ENCODE results near the gene XKR8.
"Not testable (repeated sequence)": the region's sequence is repeated elsewhere in the genome, so short reads cannot be mapped to it uniquely, and the experiment has no call there.

The XKR8 gene

GRCh38 chr1:27990920-27991537, 31.3 kb downstream of the XKR8 start:
- H3K4me3 ChIP-seq (ENCODE audit: low read depth, low read length): no peak overlapping the region

DNA sequence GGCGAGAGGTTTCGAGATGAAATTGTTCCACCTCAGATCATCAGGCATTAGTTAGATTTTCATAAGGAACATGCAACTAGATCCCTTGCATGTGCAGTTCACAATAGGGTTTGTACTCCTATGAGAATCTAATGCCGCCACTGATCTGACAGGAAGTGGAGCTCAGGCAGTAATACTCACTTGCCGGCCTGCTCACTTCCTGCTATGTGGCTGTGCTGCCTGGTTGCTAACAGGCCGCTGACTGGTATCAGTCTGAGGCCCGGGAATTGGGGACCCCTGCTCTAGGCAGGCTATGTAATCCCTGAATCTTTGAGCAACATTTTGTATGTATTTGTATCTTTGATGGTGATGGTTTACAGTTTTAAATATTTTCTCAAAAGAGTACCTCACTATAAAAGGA, 32.5 kb downstream of the XKR8 start:
- H3K4me3 ChIP-seq (ENCODE audit: low read depth, low read length): no peak overlapping the region

DNA sequence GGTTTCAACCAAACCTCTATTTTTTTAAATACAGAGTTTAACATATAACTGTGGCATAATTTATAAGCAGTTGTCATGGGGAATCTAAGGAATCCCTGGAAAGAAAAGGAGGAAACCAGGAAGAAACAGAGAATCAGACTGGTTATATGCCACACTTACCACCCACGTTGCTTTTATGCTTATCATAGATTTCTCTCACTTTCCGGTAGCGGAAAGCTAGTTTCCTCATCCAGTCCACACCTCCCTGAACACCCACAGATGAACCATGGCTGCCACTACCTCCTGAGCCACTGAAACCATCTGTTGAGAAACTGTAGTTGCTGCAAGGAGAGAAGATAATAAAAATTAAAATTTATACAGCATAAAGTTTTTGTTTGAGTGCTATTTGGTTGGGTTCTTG, 33.5 kb downstream of the XKR8 start:
- H3K4me3 ChIP-seq (ENCODE audit: low read depth, low read length): no peak overlapping the region

DNA sequence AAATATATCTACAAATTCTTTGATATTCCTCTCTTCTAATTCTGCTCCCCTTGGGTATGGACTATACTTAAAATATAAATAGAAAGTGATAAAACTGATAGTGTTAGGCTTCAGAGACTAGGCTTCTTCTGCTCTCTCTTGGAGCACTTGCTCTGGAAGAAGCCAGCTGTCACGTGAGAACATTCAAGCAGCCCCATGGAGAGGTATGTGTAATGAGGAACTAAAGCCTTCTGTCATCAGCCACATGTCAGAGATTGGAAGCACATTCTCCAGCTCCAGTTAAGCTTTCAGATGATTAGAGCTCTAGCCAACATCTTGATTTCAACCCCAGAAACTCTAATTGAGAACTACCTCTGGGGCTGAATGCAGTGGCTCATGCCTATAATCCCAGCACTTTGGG, 34.3 kb downstream of the XKR8 start:
- no peak overlapping the region for H3K4me3 ChIP-seq (ENCODE audit: low read depth, low read length)

GRCh38 chr1:27994526-27994925, 34.8 kb downstream of the XKR8 start:
- H3K4me3 ChIP-seq (ENCODE audit: low read depth, low read length): not testable (repeated sequence)

- H3K4me3 ChIP-seq (ENCODE audit: low read depth, low read length): no peak overlapping the region
Measured at GRCh38 chr1:27999055-27999454, 39.3 kb downstream of the XKR8 start.

DNA sequence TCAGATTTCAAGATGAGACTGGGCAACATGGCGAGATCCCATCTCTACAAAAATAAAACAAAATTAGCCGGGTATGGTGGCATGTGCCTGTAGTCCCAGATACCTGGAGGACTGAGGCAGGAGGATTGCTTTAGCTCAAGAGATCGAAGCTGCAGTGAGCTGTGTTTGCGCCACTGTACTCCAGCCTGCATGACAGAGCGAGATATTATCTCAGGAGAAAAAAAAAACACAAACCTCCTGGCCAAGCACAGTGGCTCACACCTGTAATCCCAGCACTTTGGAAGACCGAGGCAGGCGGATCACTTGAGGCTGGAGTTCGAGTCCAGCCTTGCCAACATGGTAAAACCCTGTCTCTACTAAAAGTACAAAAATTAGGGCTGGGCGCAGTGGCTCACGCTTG, 42.8 kb downstream of the XKR8 start:
- H3K4me3 ChIP-seq (ENCODE audit: low read depth, low read length): no peak overlapping the region

- H3K4me3 ChIP-seq (ENCODE audit: low read depth, low read length): not testable (repeated sequence)
Measured at GRCh38 chr1:28003117-28003516, 43.3 kb downstream of the XKR8 start.

DNA sequence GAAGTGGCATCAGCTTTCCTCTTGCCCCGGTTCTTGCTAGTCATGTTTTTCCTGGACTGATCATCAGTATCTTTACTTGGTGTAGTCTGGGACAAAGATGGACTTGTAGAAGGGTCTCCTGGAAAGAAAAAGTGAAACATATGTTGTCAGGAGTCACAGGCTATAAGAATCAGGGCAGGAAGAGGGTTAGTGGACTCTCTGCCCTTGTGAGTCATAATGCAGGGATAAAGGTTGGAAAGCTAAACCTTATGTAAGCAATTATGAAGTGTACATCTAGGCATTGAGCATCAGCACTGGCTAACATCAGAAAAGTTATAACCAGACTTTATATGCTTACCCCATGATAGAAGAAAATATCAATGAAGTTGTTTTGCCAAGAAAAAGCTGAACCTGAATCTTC, 51.2 kb downstream of the XKR8 start:
- H3K4me3 ChIP-seq (ENCODE audit: low read depth, low read length): no peak overlapping the region
